A673 (cell line): ENCODE data around the gene RHBG.

ENCODE experiments used
- EZH2 ChIP-seq: fragments of 200-600 bp; sonication (generic); IDR thresholded peaks from 2 replicates; pipeline ENCODE4 v1.6.1; 2017; ENCODE audit warnings: borderline replicate concordance, low read depth, mild to moderate bottlenecking, mixed read lengths, antibody characterized with exemption, low read length; ENCODE audit not compliant: poor library complexity, severe bottlenecking
- TF ChIP-seq, protein P1 (sequence below): fragments of 300-800, 200-600 bp; sonication (generic); conservative IDR thresholded peaks from 2 replicates; pipeline ENCODE4 v1.5.1; 2017; ENCODE audit warnings: low read depth, mild to moderate bottlenecking, antibody characterized with exemption, low read length, moderate library complexity, mixed read lengths

DNA sequence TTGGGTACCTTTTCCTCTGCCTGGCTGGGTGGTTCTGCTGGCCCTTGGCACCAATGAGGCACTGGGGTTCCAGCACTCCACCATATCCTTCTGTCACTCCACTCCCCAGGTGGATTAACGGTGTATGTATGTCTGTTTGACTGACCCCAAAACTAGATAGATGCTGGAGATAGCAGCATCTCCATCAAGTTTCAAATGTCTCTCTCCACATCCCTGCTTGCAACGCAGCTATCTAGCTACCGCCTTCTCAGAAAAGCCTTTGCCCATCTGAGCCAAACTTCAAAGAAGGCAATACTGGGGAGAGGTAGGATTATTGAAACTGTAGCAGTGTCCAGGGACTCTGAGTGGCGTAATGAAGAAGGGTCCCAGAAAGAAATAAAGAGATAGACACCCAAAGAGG, 64.0 kb downstream of the RHBG start:
- TF ChIP-seq, protein P1, sequence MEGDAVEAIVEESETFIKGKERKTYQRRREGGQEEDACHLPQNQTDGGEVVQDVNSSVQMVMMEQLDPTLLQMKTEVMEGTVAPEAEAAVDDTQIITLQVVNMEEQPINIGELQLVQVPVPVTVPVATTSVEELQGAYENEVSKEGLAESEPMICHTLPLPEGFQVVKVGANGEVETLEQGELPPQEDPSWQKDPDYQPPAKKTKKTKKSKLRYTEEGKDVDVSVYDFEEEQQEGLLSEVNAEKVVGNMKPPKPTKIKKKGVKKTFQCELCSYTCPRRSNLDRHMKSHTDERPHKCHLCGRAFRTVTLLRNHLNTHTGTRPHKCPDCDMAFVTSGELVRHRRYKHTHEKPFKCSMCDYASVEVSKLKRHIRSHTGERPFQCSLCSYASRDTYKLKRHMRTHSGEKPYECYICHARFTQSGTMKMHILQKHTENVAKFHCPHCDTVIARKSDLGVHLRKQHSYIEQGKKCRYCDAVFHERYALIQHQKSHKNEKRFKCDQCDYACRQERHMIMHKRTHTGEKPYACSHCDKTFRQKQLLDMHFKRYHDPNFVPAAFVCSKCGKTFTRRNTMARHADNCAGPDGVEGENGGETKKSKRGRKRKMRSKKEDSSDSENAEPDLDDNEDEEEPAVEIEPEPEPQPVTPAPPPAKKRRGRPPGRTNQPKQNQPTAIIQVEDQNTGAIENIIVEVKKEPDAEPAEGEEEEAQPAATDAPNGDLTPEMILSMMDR, result no peak
- no peak for TF ChIP-seq EZH2
